ENCODE measurements around the gene RBM39.

Gene RBM39

DNA sequence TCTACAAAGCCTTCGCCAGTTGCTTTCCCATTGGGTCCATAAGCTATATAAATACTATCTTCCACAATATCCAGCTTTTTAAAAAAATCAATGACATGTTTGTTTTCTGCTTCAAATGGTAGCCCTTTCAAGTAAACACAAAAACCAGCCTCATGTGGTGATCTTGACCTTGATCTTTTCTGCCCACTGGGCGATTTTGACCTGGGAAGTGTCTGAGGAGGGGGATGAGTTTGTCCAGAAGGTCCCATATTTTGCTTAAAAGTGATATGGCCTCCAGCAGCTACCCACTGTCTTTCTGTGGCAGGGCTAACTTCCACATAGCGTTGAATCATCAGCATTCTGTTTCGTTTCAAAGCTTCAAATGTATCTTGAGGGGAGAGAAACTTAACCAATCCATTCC lies 88.2 kb downstream of the RBM39 start:
- H2AFZ ChIP-seq (ENCODE audit: low read depth, low read length, severe bottlenecking): no peak overlapping the region
- no peak overlapping the region for H3K27ac ChIP-seq (ENCODE audit: low read depth, low read length)
- H3K9ac ChIP-seq (ENCODE audit: low read length): no peak overlapping the region
- no peak overlapping the region for H3K4me2 ChIP-seq (ENCODE audit: low read depth, low read length, poor library complexity, severe bottlenecking)
- no peaks in the 10 kb centered on the region for H3K9me3 ChIP-seq (ENCODE audit: insufficient read depth, low read length)
- H3K79me2 ChIP-seq (ENCODE audit: insufficient read depth, low read length): peaks cover 99% of the 10 kb centered on the region
- no peaks in the 10 kb centered on the region for H3K9me2 ChIP-seq (replicated peaks; ENCODE audit: insufficient read depth, low read length)
- H3K4me3 ChIP-seq (ENCODE audit: insufficient read depth, low read length, poor library complexity, severe bottlenecking): no peak overlapping the region
- peaks cover 23% of the 10 kb centered on the region for H3F3A ChIP-seq (ENCODE audit: insufficient read depth)
- peaks cover 50% of the 10 kb centered on the region for H4K20me1 ChIP-seq (ENCODE audit: low read depth, low read length)
- TF ChIP-seq, protein P1, sequence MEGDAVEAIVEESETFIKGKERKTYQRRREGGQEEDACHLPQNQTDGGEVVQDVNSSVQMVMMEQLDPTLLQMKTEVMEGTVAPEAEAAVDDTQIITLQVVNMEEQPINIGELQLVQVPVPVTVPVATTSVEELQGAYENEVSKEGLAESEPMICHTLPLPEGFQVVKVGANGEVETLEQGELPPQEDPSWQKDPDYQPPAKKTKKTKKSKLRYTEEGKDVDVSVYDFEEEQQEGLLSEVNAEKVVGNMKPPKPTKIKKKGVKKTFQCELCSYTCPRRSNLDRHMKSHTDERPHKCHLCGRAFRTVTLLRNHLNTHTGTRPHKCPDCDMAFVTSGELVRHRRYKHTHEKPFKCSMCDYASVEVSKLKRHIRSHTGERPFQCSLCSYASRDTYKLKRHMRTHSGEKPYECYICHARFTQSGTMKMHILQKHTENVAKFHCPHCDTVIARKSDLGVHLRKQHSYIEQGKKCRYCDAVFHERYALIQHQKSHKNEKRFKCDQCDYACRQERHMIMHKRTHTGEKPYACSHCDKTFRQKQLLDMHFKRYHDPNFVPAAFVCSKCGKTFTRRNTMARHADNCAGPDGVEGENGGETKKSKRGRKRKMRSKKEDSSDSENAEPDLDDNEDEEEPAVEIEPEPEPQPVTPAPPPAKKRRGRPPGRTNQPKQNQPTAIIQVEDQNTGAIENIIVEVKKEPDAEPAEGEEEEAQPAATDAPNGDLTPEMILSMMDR (IDR thresholded peaks at IDR 0.05; ENCODE audit: insufficient read depth, low read length, poor library complexity, severe bottlenecking): no peak
- TF ChIP-seq EZH2phosphoT487 (conservative IDR thresholded peaks at IDR 0.05; ENCODE audit: low read length): no peak
- H3K36me3 ChIP-seq (ENCODE audit: low read length): peaks cover 41% of the 10 kb centered on the region
- H3K27me3 ChIP-seq (ENCODE audit: low read length): no peaks in the 10 kb centered on the region

Data from SU-DHL-6 (cell line).